GM12892 (cell line): ENCODE results near the gene UBALD1. TPM values are rescaled to one million over a fixed set of nuclear protein-coding genes. Genes with fewer than 3 reads are reported as not detected.

Source experiments
- DNase-seq: peaks from one replicate; pipeline ENCODE4 v3.0.0; 2011; ENCODE audit not compliant: insufficient read length
- FAIRE-seq: peaks from 2 replicates; lab custom pipeline; 2011; peaks lifted over from hg19 to GRCh38; lab: Jason Lieb, UNC
- POLR2A ChIP-seq: IDR thresholded peaks from 2 replicates; pipeline ENCODE4 v1.6.1; 2011; ENCODE audit warnings: low read depth, low read length, control low read depth
- POLR2AphosphoS5 ChIP-seq: IDR thresholded peaks from 2 replicates; pipeline ENCODE4 v1.6.1; 2011; ENCODE audit warnings: low read depth, low read length, control low read depth
- TAF1 ChIP-seq: IDR thresholded peaks from 2 replicates; pipeline ENCODE4 v1.6.1; 2011; ENCODE audit warnings: low read depth, mild to moderate bottlenecking, control low read depth, low read length, borderline replicate concordance
- polyA plus RNA-seq: library from polyadenylated mRNA; unstranded; fragments of >200 nt; gene quantifications from one replicate; pipeline ENCODE4 v1.2.1, GENCODE V29; 2012; ENCODE audit warnings: missing spikeins, inconsistent platforms; ENCODE audit not compliant: missing spikeins

The UBALD1 gene
- 2.1 TPM for polyA plus RNA-seq

- DNase-seq (peak; percentile 89), FAIRE-seq (peak; percentile 99)
- TF ChIP-seq POLR2A (peak; percentile 83), POLR2AphosphoS5 (peak; percentile 78), TAF1 (peak; percentile 79)
These were observed at the start of gene UBALD1 for GRCh38 chr16:4614571-4615383. Gene UBALD1 (minus strand): TSS chr16:4614888. CDS start chr16:4614797, 91 bp downstream.

GRCh38 chr16:4663777-4664465 is 49.2 kb upstream of the UBALD1 start:
- DNase-seq = no peak

GRCh38 chr16:4663465-4663776 is 48.7 kb upstream of the UBALD1 start:
- DNase-seq (no peak), FAIRE-seq (no peak)
- TF ChIP-seq POLR2AphosphoS5 (no peak), POLR2A (no peak), TAF1 (no peak)

More at GRCh38 chr16:4663777-4664465, 49.2 kb upstream of the UBALD1 start:
- FAIRE-seq = no peak
- TF ChIP-seq TAF1 (no peak), POLR2AphosphoS5 (no peak), POLR2A (no peak)

GRCh38 chr16:4661661-4662060 is 47.0 kb upstream of the UBALD1 start:
- no peak for FAIRE-seq
- TF ChIP-seq POLR2A (no peak), POLR2AphosphoS5 (no peak), TAF1 (no peak)
- DNase-seq = no peak

GRCh38 chr16:4660454-4661007 is 45.8 kb upstream of the UBALD1 start:
- no peak for FAIRE-seq
- TF ChIP-seq TAF1 (no peak), POLR2AphosphoS5 (no peak; the same call in 1 of the 2 replicates), POLR2A (no peak)
- peak; percentile 58 for DNase-seq

GRCh38 chr16:4659363-4660353 is 45.0 kb upstream of the UBALD1 start:
- FAIRE-seq = no peak
- DNase-seq = no peak
- TF ChIP-seq POLR2AphosphoS5 (no peak), POLR2A (no peak), TAF1 (no peak)

- TF ChIP-seq POLR2AphosphoS5 = no peak
- TF ChIP-seq POLR2A = no peak
- TF ChIP-seq TAF1 = no peak
- DNase-seq (no peak), FAIRE-seq (no peak)
These were observed 42.3 kb upstream of the UBALD1 start for GRCh38 chr16:4656695-4657686.

- DNase-seq (no peak), FAIRE-seq (no peak)
- TF ChIP-seq POLR2A (no peak), TAF1 (no peak), POLR2AphosphoS5 (no peak)
These were observed 41.5 kb upstream of the UBALD1 start for GRCh38 chr16:4656221-4656620.

GRCh38 chr16:4655801-4656200 is 41.1 kb upstream of the UBALD1 start:
- TF ChIP-seq TAF1 = no peak
- TF ChIP-seq POLR2AphosphoS5 = no peak
- no peak for TF ChIP-seq POLR2A
- FAIRE-seq = no peak
- DNase-seq = no peak

GRCh38 chr16:4654964-4655590 is 40.4 kb upstream of the UBALD1 start:
- DNase-seq = no peak
- TF ChIP-seq POLR2AphosphoS5 (no peak), TAF1 (no peak), POLR2A (no peak)
- no peak for FAIRE-seq
